ENCODE measurements around the gene BORCS8.

DNA sequence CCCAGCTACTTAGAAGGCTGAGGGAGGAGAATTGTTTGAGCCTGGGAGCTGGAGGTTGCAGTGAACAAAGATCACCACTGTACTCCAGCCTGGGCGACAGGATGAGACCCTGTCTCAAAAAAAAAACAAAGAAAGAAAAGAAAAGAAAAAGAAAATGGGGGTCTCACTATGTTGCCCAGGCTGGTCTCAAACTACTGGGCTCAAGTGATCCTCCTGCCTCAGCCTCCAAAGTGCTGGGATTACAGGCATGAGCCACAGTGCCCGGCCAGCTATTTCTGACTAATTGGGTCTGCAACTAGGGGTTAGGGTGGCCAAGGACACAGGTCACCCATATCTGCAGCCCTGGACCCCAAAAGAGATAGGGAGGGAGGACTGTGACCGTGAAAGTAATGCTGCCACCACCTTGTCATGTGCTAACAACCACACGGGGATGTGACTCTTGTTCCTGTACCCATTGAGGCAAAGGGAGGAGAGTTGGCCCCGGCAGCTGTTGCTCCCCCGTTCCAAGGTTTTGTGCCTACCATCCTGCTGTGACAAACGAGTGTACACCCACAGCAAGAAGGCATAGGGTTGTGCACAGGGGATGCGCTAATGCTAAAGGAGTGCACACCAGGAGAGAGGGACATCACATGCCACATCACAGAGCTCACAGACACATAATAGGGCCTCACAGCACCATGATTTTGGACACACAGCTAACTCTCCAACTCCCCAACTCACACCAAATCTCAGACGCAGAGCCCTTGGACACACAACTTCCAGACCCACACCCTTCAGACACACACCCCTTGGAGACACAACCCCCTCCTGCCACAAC, 22.5 kb downstream of the BORCS8 start:
- no peak for TF ChIP-seq YY1 (IDR thresholded peaks at IDR 0.05; ENCODE audit: insufficient read depth, insufficient read length)
- no peak for TF ChIP-seq ZNF274 (IDR thresholded peaks at IDR 0.05; ENCODE audit: low read depth, low read length)

All from NT2/D1 (cell line).